DOHH2 (cell line): Measurements from ENCODE around the gene TMEM200A.

ENCODE experiments used
- EZH2phosphoT487 ChIP-seq: fragments of 200-600 bp; sonication (generic); IDR thresholded peaks from 2 replicates; pipeline ENCODE4 v1.6.1; 2017; ENCODE audit warnings: borderline replicate concordance, mild to moderate bottlenecking, antibody characterized with exemption, low read length, moderate library complexity, mixed read lengths
- TF ChIP-seq, protein P1 (sequence below): fragments of 200-600 bp; sonication (generic); IDR thresholded peaks from one replicate; pipeline ENCODE4 v1.5.1; 2014; ENCODE audit warnings: antibody characterized with exemption, mild to moderate bottlenecking, low read depth, low read length; ENCODE audit not compliant: poor library complexity, severe bottlenecking

DNA sequence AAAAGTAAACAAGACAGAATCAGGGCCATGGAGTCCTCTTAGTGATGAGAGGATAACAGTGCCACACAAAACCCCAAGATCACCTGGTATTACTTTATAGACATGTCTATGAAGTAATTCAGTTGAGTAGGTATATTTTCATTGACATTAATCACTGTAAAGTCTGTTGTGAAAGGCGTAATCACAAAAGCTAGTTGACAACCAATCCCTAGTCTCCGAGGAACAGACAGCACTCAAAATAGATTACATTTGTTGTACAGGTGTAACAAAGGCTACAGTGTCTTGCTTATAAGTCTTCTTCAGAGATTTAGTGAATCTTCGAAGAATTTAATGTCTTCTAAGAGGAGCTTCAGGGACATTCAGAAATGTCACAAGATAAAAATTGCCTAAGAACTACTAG, 120.1 kb downstream of the TMEM200A start:
- TF ChIP-seq, protein P1, sequence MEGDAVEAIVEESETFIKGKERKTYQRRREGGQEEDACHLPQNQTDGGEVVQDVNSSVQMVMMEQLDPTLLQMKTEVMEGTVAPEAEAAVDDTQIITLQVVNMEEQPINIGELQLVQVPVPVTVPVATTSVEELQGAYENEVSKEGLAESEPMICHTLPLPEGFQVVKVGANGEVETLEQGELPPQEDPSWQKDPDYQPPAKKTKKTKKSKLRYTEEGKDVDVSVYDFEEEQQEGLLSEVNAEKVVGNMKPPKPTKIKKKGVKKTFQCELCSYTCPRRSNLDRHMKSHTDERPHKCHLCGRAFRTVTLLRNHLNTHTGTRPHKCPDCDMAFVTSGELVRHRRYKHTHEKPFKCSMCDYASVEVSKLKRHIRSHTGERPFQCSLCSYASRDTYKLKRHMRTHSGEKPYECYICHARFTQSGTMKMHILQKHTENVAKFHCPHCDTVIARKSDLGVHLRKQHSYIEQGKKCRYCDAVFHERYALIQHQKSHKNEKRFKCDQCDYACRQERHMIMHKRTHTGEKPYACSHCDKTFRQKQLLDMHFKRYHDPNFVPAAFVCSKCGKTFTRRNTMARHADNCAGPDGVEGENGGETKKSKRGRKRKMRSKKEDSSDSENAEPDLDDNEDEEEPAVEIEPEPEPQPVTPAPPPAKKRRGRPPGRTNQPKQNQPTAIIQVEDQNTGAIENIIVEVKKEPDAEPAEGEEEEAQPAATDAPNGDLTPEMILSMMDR: no peak
- TF ChIP-seq EZH2phosphoT487: no peak
